Tibial nerve (tissue), 4 donors: ENCODE results near the gene URM1. TPM values are rescaled to one million over a fixed set of nuclear protein-coding genes. Genes with fewer than 3 reads are reported as not detected.

Experiments used
- DNase-seq, 2 donors: peaks; one replicate each; pipeline ENCODE4 v3.0.0-alpha.2; 2019; ENCODE audit warnings: low spot score in 2 of 2
- H3K27ac ChIP-seq, 4 donors: fragments of 200-600 bp; sonication (generic) in 3 of 4; one replicate each; pipeline ENCODE4 v1.5.1; 2017 to 2019; ENCODE audit warnings: mild to moderate bottlenecking in 1 of 4
- H3K27me3 ChIP-seq, 2 donors: fragments of 200-600 bp; sonication (generic) in 1 of 2; one replicate each; pipeline versions ENCODE4 v1.5.1 to v1.6.0; 2017 to 2019
- H3K36me3 ChIP-seq, 3 donors: fragments of 200-600 bp; sonication (generic); one replicate each; pipeline ENCODE4 v1.5.1; 2018 to 2019
- H3K4me1 ChIP-seq, 4 donors: fragments of 200-600 bp; sonication (generic) in 3 of 4; one replicate each; pipeline ENCODE4 v1.5.1; 2017 to 2019
- H3K4me3 ChIP-seq, 4 donors: fragments of 200-600 bp; sonication (generic) in 3 of 4; one replicate each; pipeline ENCODE4 v1.5.1; 2017 to 2019; ENCODE audit warnings: mild to moderate bottlenecking in 1 of 4, moderate library complexity in 1 of 4
- H3K9me3 ChIP-seq, 4 donors: fragments of 200-600 bp; sonication (generic) in 3 of 4; one replicate each; pipeline ENCODE4 v1.5.1; 2017 to 2019
- CTCF ChIP-seq, 5 experiments: fragments of 200-600 bp in 3 of 5; fragments of 450-650 bp in 2 of 5; sonication (generic) in 3 of 5; IDR thresholded peaks; one replicate each; pipeline ENCODE4 v1.5.1; 2016 to 2019; ENCODE audit warnings: antibody characterized with exemption in 5 of 5, mild to moderate bottlenecking in 3 of 5, moderate library complexity in 2 of 5
- EP300 ChIP-seq, 2 donors: sonication (generic); formaldehyde crosslinking; IDR thresholded peaks; one replicate each; pipeline ENCODE4 v1.6.1; 2017; ENCODE audit warnings: antibody characterized with exemption in 2 of 2, mild to moderate bottlenecking in 1 of 2
- POLR2A ChIP-seq, 2 donors: fragments of 450-650 bp; IDR thresholded peaks; one replicate each; pipeline ENCODE4 v1.6.1; 2017; ENCODE audit warnings: antibody characterized with exemption in 2 of 2, mild to moderate bottlenecking in 2 of 2, moderate library complexity in 2 of 2
- WGBS, 2 donors: methylation state at CpG; one replicate each; pipeline ENCODE4 v1.1.5; 2018; 5-methylcytosine and 5-hydroxymethylcytosine counted together
- total RNA-seq, 4 donors: library from RNA; depleted of rRNA; stranded (reverse); fragments of >200 nt; gene quantifications; one replicate each; pipeline ENCODE4 v1.1.0, GENCODE V29; 2016

Gene URM1
- 10 to 100 TPM; 18.1 to 25.5 (median 23.2) TPM for total RNA-seq

GRCh38 chr9:128370752-128371629 is at the start of gene URM1:
URM1 (plus strand) TSS chr9:128371374; CDS start chr9:128371381, 7 bp downstream.
- H3K36me3 ChIP-seq = peaks cover 0 to 29% (median 0%) of the 10 kb centered on the region in 3 donors
- peak within 1 kb of the TSS; percentile 83 to 95 (median 92) for H3K27ac ChIP-seq
- 0 to 1% methylated on average over 32 to 55 of the region's 55 CpGs for WGBS, 2 donors
- peak; percentile 87 for DNase-seq
- H3K9me3 ChIP-seq = no peaks in the 10 kb centered on the region
- peaks cover 0 to 45% (median 16%) of the 10 kb centered on the region in 4 donors for H3K4me1 ChIP-seq
- peak within 1 kb of the TSS; percentile 61 to 72 (median 68) for H3K4me3 ChIP-seq
- TF ChIP-seq POLR2A (IDR thresholded peaks at IDR 0.05) = peak; percentile 84 to 94
- peak; percentile 81 to 87 for TF ChIP-seq EP300 (IDR thresholded peaks at IDR 0.05)
- TF ChIP-seq CTCF (IDR thresholded peaks at IDR 0.05) = peak in 1 of 5 experiments; percentile 27
- no peaks in the 10 kb centered on the region for H3K27me3 ChIP-seq

GRCh38 chr9:128321879-128322403 is 49.2 kb upstream of the URM1 start:
- WGBS, 2 donors = 1 to 2% methylated on average over 21 of the region's 21 CpGs
- Histone ChIP-seq H3K27me3 (no peaks in the 10 kb centered on the region), H3K36me3 (peaks cover 0 to 48% (median 13%) of the 10 kb centered on the region in 3 donors), H3K9me3 (no peaks in the 10 kb centered on the region), H3K27ac (peak overlapping the region in 3 of 4 donors; percentile 81 to 90 (median 86)), H3K4me3 (peak overlapping the region; percentile 71 to 98 (median 78)), H3K4me1 (peaks cover 0 to 41% (median 21%) of the 10 kb centered on the region in 4 donors)
- no peak for DNase-seq
- TF ChIP-seq CTCF (IDR thresholded peaks at IDR 0.05) (no peak), EP300 (IDR thresholded peaks at IDR 0.05) (no peak), POLR2A (IDR thresholded peaks at IDR 0.05) (no peak)

GRCh38 chr9:128322404-128323211 is 48.6 kb upstream of the URM1 start, which contains the start of the genes COQ4 and TRUB2:
COQ4 (plus strand) TSS chr9:128322839; CDS start chr9:128322859, 20 bp downstream.
TRUB2 (minus strand) TSS chr9:128322447; CDS start chr9:128322408, 39 bp downstream.
- peak in 2 of 5 experiments; percentile 29 to 61 for TF ChIP-seq CTCF (IDR thresholded peaks at IDR 0.05)
- TF ChIP-seq POLR2A (IDR thresholded peaks at IDR 0.05) = peak in 1 of 2 donors; percentile 42
- peak in 1 of 2 donors; percentile 90 for TF ChIP-seq EP300 (IDR thresholded peaks at IDR 0.05)
- no peaks in the 10 kb centered on the region for H3K27me3 ChIP-seq
- peaks cover 0 to 41% (median 21%) of the 10 kb centered on the region in 4 donors for H3K4me1 ChIP-seq
- H3K27ac ChIP-seq = peak within 1 kb of the TSS; percentile 45 to 90 (median 84)
- peak; percentile 88 to 93 for DNase-seq
- H3K36me3 ChIP-seq = peaks cover 0 to 48% (median 13%) of the 10 kb centered on the region in 3 donors
- WGBS, 2 donors = 0 to 1% methylated on average over 29 to 80 of the region's 83 CpGs
- peak within 1 kb of the TSS; percentile 71 to 98 (median 78) for H3K4me3 ChIP-seq
- no peaks in the 10 kb centered on the region for H3K9me3 ChIP-seq

- H3K27ac ChIP-seq = peak overlapping the region in 3 of 4 donors; percentile 81 to 90 (median 86)
- no peaks in the 10 kb centered on the region for H3K27me3 ChIP-seq
- H3K4me3 ChIP-seq = peak overlapping the region; percentile 71 to 98 (median 78)
- 24 to 29% methylated on average over 15 to 16 of the region's 16 CpGs for WGBS, 2 donors
- no peak for DNase-seq
- peaks cover 0 to 48% (median 13%) of the 10 kb centered on the region in 3 donors for H3K36me3 ChIP-seq
- H3K4me1 ChIP-seq = peaks cover 0 to 41% (median 21%) of the 10 kb centered on the region in 4 donors
- H3K9me3 ChIP-seq = no peaks in the 10 kb centered on the region
- no peak for TF ChIP-seq EP300 (IDR thresholded peaks at IDR 0.05)
- TF ChIP-seq POLR2A (IDR thresholded peaks at IDR 0.05) = no peak
- no peak for TF ChIP-seq CTCF (IDR thresholded peaks at IDR 0.05)
These were observed 47.9 kb upstream of the URM1 start for GRCh38 chr9:128323212-128323730.
